Smooth muscle cell (in vitro differentiated cells): ENCODE results near the gene NTRK3. TPM values are rescaled to one million over a fixed set of nuclear protein-coding genes. Genes with fewer than 3 reads are reported as not detected.

ENCODE experiments used
- DNase-seq: peaks from one replicate; lab custom pipeline; 2025; ENCODE audit not compliant: unreplicated experiment; lab: John Stamatoyannopoulos, UW
- H2AFZ ChIP-seq: fragments of 200-600 bp; sonication (generic); 2 replicates; pipeline ENCODE4 v1.6.0; 2016; ENCODE audit warnings: antibody characterized with exemption, low read depth, mild to moderate bottlenecking
- H3F3A ChIP-seq: fragments of 200-600 bp; sonication (generic); 2 replicates; pipeline ENCODE4 v1.6.0; 2017; ENCODE audit warnings: antibody characterized with exemption, low read depth
- H3K27ac ChIP-seq: fragments of 200-600 bp; sonication (generic); 2 replicates; pipeline ENCODE4 v1.5.1; 2016; ENCODE audit warnings: low read depth, mild to moderate bottlenecking
- H3K27me3 ChIP-seq: fragments of 200-600 bp; sonication (generic); 2 replicates; pipeline ENCODE4 v1.6.1; 2016; ENCODE audit warnings: low read depth, mild to moderate bottlenecking
- H3K36me3 ChIP-seq: fragments of 200-600 bp; sonication (generic); 2 replicates; pipeline ENCODE4 v1.5.1; 2016; ENCODE audit warnings: low read depth
- H3K4me1 ChIP-seq: fragments of 200-600 bp; sonication (generic); 2 replicates; pipeline ENCODE4 v1.5.1; 2016; ENCODE audit warnings: low read depth
- H3K4me2 ChIP-seq: fragments of 200-600 bp; sonication (generic); 2 replicates; pipeline ENCODE4 v1.6.0; 2016; ENCODE audit warnings: mild to moderate bottlenecking
- H3K4me3 ChIP-seq: fragments of 200-600 bp; sonication (generic); 2 replicates; pipeline ENCODE4 v1.5.1; 2016; ENCODE audit warnings: mild to moderate bottlenecking
- H3K79me2 ChIP-seq: fragments of 200-600 bp; sonication (generic); 2 replicates; pipeline ENCODE4 v1.6.0; 2016; ENCODE audit warnings: low read depth, mild to moderate bottlenecking
- H3K9ac ChIP-seq: fragments of 200-600 bp; sonication (generic); 2 replicates; pipeline ENCODE4 v1.6.0; 2016; ENCODE audit warnings: low read depth
- H3K9me3 ChIP-seq: fragments of 200-600 bp; sonication (generic); replicated peaks from 2 replicates; pipeline ENCODE4 v1.5.1; 2016; ENCODE audit warnings: low read depth
- H4K20me1 ChIP-seq: fragments of 200-600 bp; sonication (generic); 2 replicates; pipeline ENCODE4 v1.6.0; 2016; ENCODE audit warnings: low read depth
- CTCF ChIP-seq: fragments of 200-600 bp; sonication (generic); IDR thresholded peaks from 2 replicates; pipeline ENCODE4 v1.5.1; 2017; ENCODE audit warnings: borderline replicate concordance, mild to moderate bottlenecking, antibody characterized with exemption; ENCODE audit not compliant: insufficient read depth, poor library complexity, severe bottlenecking
- WGBS: methylation state at CpG from one replicate; pipeline ENCODE4 v1.1.7; 2016; ENCODE audit warnings: low lambda C conversion rate; 5-methylcytosine and 5-hydroxymethylcytosine counted together
- polyA plus RNA-seq: library from polyadenylated mRNA; unstranded; fragments of >200 nt; fragmentation: Nextera tagmentation; extraction: Ambion mirVana; gene quantifications from 2 replicates; pipeline ENCODE4 v1.2.1, GENCODE V29; 2016
- total RNA-seq: library from RNA; depleted of rRNA; stranded (reverse); fragments of >200 nt; gene quantifications from 2 replicates; pipeline ENCODE4 v1.2.3, GENCODE V29; 2014

Gene NTRK3
- total and polyA plus RNA-seq, 2 experiments from 2014 or later = 3.3 to 3.5 TPM

- Histone ChIP-seq H3K4me1 (peaks cover 8% of the 10 kb centered on the region), H3K9me3 (no peaks in the 10 kb centered on the region), H2AFZ (no peak overlapping the region), H4K20me1 (no peaks in the 10 kb centered on the region), H3K27me3 (no peaks in the 10 kb centered on the region), H3F3A (no peaks in the 10 kb centered on the region), H3K4me3 (no peak overlapping the region), H3K4me2 (no peak overlapping the region), H3K36me3 (no peaks in the 10 kb centered on the region), H3K27ac (no peak overlapping the region), H3K79me2 (no peaks in the 10 kb centered on the region), H3K9ac (no peak overlapping the region)
- DNase-seq = no peak
- 85% methylated on average over 3 of the region's 3 CpGs for WGBS
- no peak for TF ChIP-seq CTCF
Observed at GRCh38 chr15:87977907-87978306, 278.6 kb downstream of the NTRK3 start.

- Histone ChIP-seq H3K79me2 (no peaks in the 10 kb centered on the region), H2AFZ (no peak overlapping the region), H4K20me1 (no peaks in the 10 kb centered on the region), H3K9me3 (no peaks in the 10 kb centered on the region), H3F3A (no peaks in the 10 kb centered on the region), H3K4me3 (no peak overlapping the region), H3K27ac (no peak overlapping the region), H3K9ac (no peak overlapping the region), H3K27me3 (no peaks in the 10 kb centered on the region), H3K36me3 (no peaks in the 10 kb centered on the region), H3K4me1 (peaks cover 8% of the 10 kb centered on the region), H3K4me2 (no peak overlapping the region)
- DNase-seq = no peak
- TF ChIP-seq CTCF = no peak
- 96% methylated on average over 3 of the region's 3 CpGs for WGBS
Observed at GRCh38 chr15:87976552-87976951, 280.0 kb downstream of the NTRK3 start.

- Histone ChIP-seq H3K27me3 (no peaks in the 10 kb centered on the region), H3K9ac (no peak overlapping the region), H3K4me1 (peaks cover 8% of the 10 kb centered on the region), H3K79me2 (no peaks in the 10 kb centered on the region), H3K4me2 (no peak overlapping the region), H3K36me3 (no peaks in the 10 kb centered on the region), H4K20me1 (no peaks in the 10 kb centered on the region), H2AFZ (no peak overlapping the region), H3K4me3 (no peak overlapping the region), H3K9me3 (no peaks in the 10 kb centered on the region), H3F3A (no peaks in the 10 kb centered on the region), H3K27ac (no peak overlapping the region)
- no peak for DNase-seq
- WGBS = 64% methylated on average over 12 of the region's 13 CpGs
- TF ChIP-seq CTCF = no peak
Observed at GRCh38 chr15:87973501-87974215, 282.9 kb downstream of the NTRK3 start.

GRCh38 chr15:87971076-87971475, 285.5 kb downstream of the NTRK3 start:
- Histone ChIP-seq H3K4me1 (peaks cover 8% of the 10 kb centered on the region), H3K4me3 (no peak overlapping the region)

More at GRCh38 chr15:87971076-87971475, 285.5 kb downstream of the NTRK3 start:
- Histone ChIP-seq H2AFZ (no peak overlapping the region), H3K36me3 (no peaks in the 10 kb centered on the region), H3K27me3 (no peaks in the 10 kb centered on the region), H3K79me2 (no peaks in the 10 kb centered on the region), H3K9me3 (no peaks in the 10 kb centered on the region), H3K4me2 (no peak overlapping the region), H3K9ac (no peak overlapping the region), H3K27ac (no peak overlapping the region), H4K20me1 (no peaks in the 10 kb centered on the region), H3F3A (no peaks in the 10 kb centered on the region)
- TF ChIP-seq CTCF = no peak
- 93% methylated on average over 3 of the region's 3 CpGs for WGBS
- DNase-seq = no peak
